Measurements from ENCODE around the gene QPCT.
A peak's percentile ranks its signal among the peaks of the same experiment; 100 is the strongest.

Gene QPCT

GRCh38 chr2:37325625-37326071 lies 18.8 kb upstream of the QPCT start:
- H3K4me3 ChIP-seq (ENCODE audit: low read length) = peak overlapping the region; percentile 74; the same call in 1 of the 2 replicates
- no peaks in the 10 kb centered on the region for H3K9me3 ChIP-seq (ENCODE audit: insufficient read depth, low read depth, low read length)
- peaks cover 25% of the 10 kb centered on the region for H3K27me3 ChIP-seq (ENCODE audit: insufficient read depth, low read length)
- peaks cover 4% of the 10 kb centered on the region; the same call in 1 of the 2 replicates for H3K36me3 ChIP-seq (ENCODE audit: insufficient read depth, low read depth, low read length)
- H3K4me1 ChIP-seq (ENCODE audit: insufficient read depth, low read length) = peaks cover 14% of the 10 kb centered on the region
- 0 out of 2 replicates have a peak overlapping the region, but pooled peaks have one; percentile 33 for H3K9ac ChIP-seq (ENCODE audit: low read depth, low read length)
- no peak overlapping the region for H3K27ac ChIP-seq (ENCODE audit: low read length)

GRCh38 chr2:37326285-37326684 lies 18.1 kb upstream of the QPCT start:
- Histone ChIP-seq H3K4me3 (ENCODE audit: low read length) (no peak overlapping the region), H3K36me3 (ENCODE audit: insufficient read depth, low read depth, low read length) (peaks cover 2% of the 10 kb centered on the region; the same call in 1 of the 2 replicates), H3K9me3 (ENCODE audit: insufficient read depth, low read depth, low read length) (no peaks in the 10 kb centered on the region), H3K27ac (ENCODE audit: low read length) (no peak overlapping the region), H3K4me1 (ENCODE audit: insufficient read depth, low read length) (peaks cover 14% of the 10 kb centered on the region), H3K9ac (ENCODE audit: low read depth, low read length) (no peak overlapping the region), H3K27me3 (ENCODE audit: insufficient read depth, low read length) (peaks cover 25% of the 10 kb centered on the region)

- no peak overlapping the region for H3K9ac ChIP-seq (ENCODE audit: low read depth, low read length)
These were observed 17.4 kb upstream of the QPCT start for GRCh38 chr2:37326866-37327634.

DNA sequence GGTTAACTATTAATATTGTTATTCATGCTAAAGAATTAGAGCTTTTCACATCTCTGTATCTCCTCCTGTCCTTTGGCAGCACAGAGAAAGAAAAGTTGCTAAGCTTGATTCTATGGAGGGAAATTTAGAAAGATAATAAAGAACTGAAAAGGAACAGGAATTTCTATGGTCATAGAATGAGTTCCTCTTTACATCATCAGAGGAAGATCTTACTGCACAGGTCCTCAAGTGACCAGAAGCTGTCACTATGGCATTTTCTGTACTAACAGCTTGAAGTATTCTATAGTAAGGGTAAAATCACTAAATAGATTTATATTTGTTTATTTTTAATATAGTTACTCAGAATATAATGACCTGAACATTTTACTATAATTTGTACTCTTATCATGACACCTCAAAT lies 13.7 kb upstream of the QPCT start:
- Histone ChIP-seq H3K4me1 (ENCODE audit: insufficient read depth, low read length) (no peaks in the 10 kb centered on the region), H3K4me3 (ENCODE audit: low read length) (no peak overlapping the region), H3K27me3 (ENCODE audit: insufficient read depth, low read length) (peaks cover 16% of the 10 kb centered on the region), H3K9ac (ENCODE audit: low read depth, low read length) (no peak overlapping the region), H3K36me3 (ENCODE audit: insufficient read depth, low read depth, low read length) (no peaks in the 10 kb centered on the region), H3K27ac (ENCODE audit: low read length) (no peak overlapping the region), H3K9me3 (ENCODE audit: insufficient read depth, low read depth, low read length) (no peaks in the 10 kb centered on the region)

More at GRCh38 chr2:37326866-37327634, 17.4 kb upstream of the QPCT start:
- Histone ChIP-seq H3K36me3 (ENCODE audit: insufficient read depth, low read depth, low read length) (no peaks in the 10 kb centered on the region), H3K27me3 (ENCODE audit: insufficient read depth, low read length) (peaks cover 25% of the 10 kb centered on the region), H3K27ac (ENCODE audit: low read length) (no peak overlapping the region), H3K4me3 (ENCODE audit: low read length) (no peak overlapping the region), H3K4me1 (ENCODE audit: insufficient read depth, low read length) (peaks cover 11% of the 10 kb centered on the region; the same call in 1 of the 2 replicates), H3K9me3 (ENCODE audit: insufficient read depth, low read depth, low read length) (no peaks in the 10 kb centered on the region)

GRCh38 chr2:37332560-37332959 lies 11.9 kb upstream of the QPCT start:
- no peaks in the 10 kb centered on the region for H3K9me3 ChIP-seq (ENCODE audit: insufficient read depth, low read depth, low read length)
- no peaks in the 10 kb centered on the region for H3K27me3 ChIP-seq (ENCODE audit: insufficient read depth, low read length)
- no peak overlapping the region for H3K27ac ChIP-seq (ENCODE audit: low read length)
- H3K4me1 ChIP-seq (ENCODE audit: insufficient read depth, low read length) = no peaks in the 10 kb centered on the region
- no peaks in the 10 kb centered on the region for H3K36me3 ChIP-seq (ENCODE audit: insufficient read depth, low read depth, low read length)
- H3K4me3 ChIP-seq (ENCODE audit: low read length) = no peak overlapping the region
- no peak overlapping the region for H3K9ac ChIP-seq (ENCODE audit: low read depth, low read length)

GRCh38 chr2:37333256-37333655 lies 11.2 kb upstream of the QPCT start:
- Histone ChIP-seq H3K4me3 (ENCODE audit: low read length) (no peak overlapping the region), H3K36me3 (ENCODE audit: insufficient read depth, low read depth, low read length) (no peaks in the 10 kb centered on the region), H3K9me3 (ENCODE audit: insufficient read depth, low read depth, low read length) (no peaks in the 10 kb centered on the region), H3K4me1 (ENCODE audit: insufficient read depth, low read length) (no peaks in the 10 kb centered on the region), H3K9ac (ENCODE audit: low read depth, low read length) (no peak overlapping the region), H3K27ac (ENCODE audit: low read length) (no peak overlapping the region), H3K27me3 (ENCODE audit: insufficient read depth, low read length) (no peaks in the 10 kb centered on the region)

- no peak overlapping the region for H3K4me3 ChIP-seq (ENCODE audit: low read length)
- H3K9ac ChIP-seq (ENCODE audit: low read depth, low read length) = no peak overlapping the region
- no peak overlapping the region for H3K27ac ChIP-seq (ENCODE audit: low read length)
- H3K27me3 ChIP-seq (ENCODE audit: insufficient read depth, low read length) = no peaks in the 10 kb centered on the region
- H3K4me1 ChIP-seq (ENCODE audit: insufficient read depth, low read length) = no peaks in the 10 kb centered on the region
- H3K9me3 ChIP-seq (ENCODE audit: insufficient read depth, low read depth, low read length) = no peaks in the 10 kb centered on the region
- no peaks in the 10 kb centered on the region for H3K36me3 ChIP-seq (ENCODE audit: insufficient read depth, low read depth, low read length)
These were observed 8.8 kb upstream of the QPCT start for GRCh38 chr2:37335604-37336003.

- Histone ChIP-seq H3K27me3 (ENCODE audit: insufficient read depth, low read length) (no peaks in the 10 kb centered on the region), H3K4me3 (ENCODE audit: low read length) (no peak overlapping the region), H3K9ac (ENCODE audit: low read depth, low read length) (no peak overlapping the region), H3K27ac (ENCODE audit: low read length) (no peak overlapping the region), H3K9me3 (ENCODE audit: insufficient read depth, low read depth, low read length) (no peaks in the 10 kb centered on the region), H3K36me3 (ENCODE audit: insufficient read depth, low read depth, low read length) (no peaks in the 10 kb centered on the region), H3K4me1 (ENCODE audit: insufficient read depth, low read length) (no peaks in the 10 kb centered on the region)
These were observed 6.7 kb upstream of the QPCT start for GRCh38 chr2:37337620-37338280.

GRCh38 chr2:37338933-37339332 lies 5.5 kb upstream of the QPCT start:
- Histone ChIP-seq H3K4me3 (ENCODE audit: low read length) (no peak overlapping the region), H3K27ac (ENCODE audit: low read length) (no peak overlapping the region), H3K4me1 (ENCODE audit: insufficient read depth, low read length) (peaks cover 4% of the 10 kb centered on the region; the same call in 1 of the 2 replicates), H3K9me3 (ENCODE audit: insufficient read depth, low read depth, low read length) (no peaks in the 10 kb centered on the region), H3K36me3 (ENCODE audit: insufficient read depth, low read depth, low read length) (no peaks in the 10 kb centered on the region), H3K27me3 (ENCODE audit: insufficient read depth, low read length) (peaks cover 4% of the 10 kb centered on the region; the same call in 1 of the 2 replicates), H3K9ac (ENCODE audit: low read depth, low read length) (no peak overlapping the region)

- H3K36me3 ChIP-seq (ENCODE audit: insufficient read depth, low read depth, low read length) = no peaks in the 10 kb centered on the region
- H3K4me1 ChIP-seq (ENCODE audit: insufficient read depth, low read length) = peaks cover 7% of the 10 kb centered on the region; the same call in 1 of the 2 replicates
- H3K27me3 ChIP-seq (ENCODE audit: insufficient read depth, low read length) = peaks cover 20% of the 10 kb centered on the region; the same call in 1 of the 2 replicates
- H3K4me3 ChIP-seq (ENCODE audit: low read length) = no peak overlapping the region
- H3K9me3 ChIP-seq (ENCODE audit: insufficient read depth, low read depth, low read length) = no peaks in the 10 kb centered on the region
- no peak overlapping the region for H3K9ac ChIP-seq (ENCODE audit: low read depth, low read length)
- no peak overlapping the region for H3K27ac ChIP-seq (ENCODE audit: low read length)
These were observed 3.8 kb upstream of the QPCT start for GRCh38 chr2:37340637-37341036.

DNA sequence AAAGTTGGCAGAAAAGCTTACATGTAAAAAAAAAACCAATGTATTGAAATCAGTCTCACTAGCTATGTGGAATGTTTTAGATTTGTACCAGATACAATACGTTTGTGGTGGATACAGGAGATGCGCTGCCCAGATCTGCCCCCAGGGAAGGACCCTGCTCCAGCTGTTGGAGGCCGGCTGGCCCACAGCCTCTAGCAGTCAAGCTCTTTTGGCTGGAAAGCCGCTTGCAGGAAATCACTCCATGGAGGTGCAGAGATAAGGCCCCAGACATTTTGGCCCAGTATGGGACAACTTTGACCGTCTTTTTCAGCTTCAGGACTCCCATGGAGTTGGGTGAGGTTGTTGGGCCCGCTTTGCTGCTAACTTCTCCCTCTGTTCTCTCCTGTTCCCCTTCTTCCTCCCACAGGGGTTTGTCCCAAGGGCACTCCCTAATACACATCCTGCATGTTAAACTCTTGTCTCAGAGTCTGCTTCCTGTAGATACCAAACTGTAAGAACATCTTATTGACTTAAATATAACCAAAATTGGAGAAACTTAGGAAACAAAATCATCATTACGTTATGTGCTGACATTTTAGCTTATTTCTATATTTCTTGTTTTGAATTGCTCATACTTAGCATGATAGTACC lies 1.7 kb upstream of the QPCT start:
- H3K9ac ChIP-seq (ENCODE audit: low read depth, low read length) = no peak overlapping the region
- peaks cover 24% of the 10 kb centered on the region; the same call in 1 of the 2 replicates for H3K27me3 ChIP-seq (ENCODE audit: insufficient read depth, low read length)
- no peaks in the 10 kb centered on the region for H3K9me3 ChIP-seq (ENCODE audit: insufficient read depth, low read depth, low read length)
- peaks cover 7% of the 10 kb centered on the region; the same call in 1 of the 2 replicates for H3K4me1 ChIP-seq (ENCODE audit: insufficient read depth, low read length)
- H3K4me3 ChIP-seq (ENCODE audit: low read length) = no peak overlapping the region
- H3K36me3 ChIP-seq (ENCODE audit: insufficient read depth, low read depth, low read length) = no peaks in the 10 kb centered on the region
- H3K27ac ChIP-seq (ENCODE audit: low read length) = no peak overlapping the region
